Activated CD8-positive, alpha-beta memory T cell treated with anti-CD3 and anti-CD28 coated beads for 48 hours (primary cell): ENCODE results near the gene USP22.
"Not testable (repeated sequence)": the region's sequence is repeated elsewhere in the genome, so short reads cannot be mapped to it uniquely, and the experiment has no call there.

Experiments used
- DNase-seq, 3 experiments: peaks; one replicate each; pipeline ENCODE4 v3.0.0-alpha.2; 2020; ENCODE audit warnings: low read depth in 2 of 3, low spot score in 2 of 3

Gene USP22

GRCh38 chr17:20989991-20990855 is 52.6 kb downstream of the USP22 start:
- DNase-seq, result no peak

GRCh38 chr17:20989481-20989880 is 53.3 kb downstream of the USP22 start:
- DNase-seq, result no peak

GRCh38 chr17:20988896-20989295 is 53.9 kb downstream of the USP22 start:
- DNase-seq, result no peak

- no peak for DNase-seq
These were observed 54.7 kb downstream of the USP22 start for GRCh38 chr17:20988001-20988636.

GRCh38 chr17:20987511-20987910 is 55.3 kb downstream of the USP22 start:
- no peak for DNase-seq

- DNase-seq, result no peak
These were observed 55.9 kb downstream of the USP22 start for GRCh38 chr17:20986767-20987510.

GRCh38 chr17:20983359-20983637 is 59.5 kb downstream of the USP22 start:
- DNase-seq, result no peak

- DNase-seq, result no peak
These were observed 60.0 kb downstream of the USP22 start for GRCh38 chr17:20982589-20983358.

- DNase-seq, result no peak
These were observed 61.5 kb downstream of the USP22 start for GRCh38 chr17:20981046-20981920.

- no peak for DNase-seq
These were observed 63.1 kb downstream of the USP22 start for GRCh38 chr17:20979792-20980083.

- not testable (repeated sequence) for DNase-seq
These were observed 63.6 kb downstream of the USP22 start for GRCh38 chr17:20979007-20979791.

- not testable (repeated sequence) for DNase-seq
These were observed 65.1 kb downstream of the USP22 start for GRCh38 chr17:20977609-20978253.

- no peak for DNase-seq
These were observed 67.2 kb downstream of the USP22 start for GRCh38 chr17:20975566-20975965.

GRCh38 chr17:20970329-20970728 is 72.5 kb downstream of the USP22 start:
- DNase-seq, result no peak

- DNase-seq, result no peak
These were observed 73.7 kb downstream of the USP22 start for GRCh38 chr17:20968913-20969616.

GRCh38 chr17:20967776-20968175 is 75.0 kb downstream of the USP22 start:
- no peak for DNase-seq

GRCh38 chr17:20966870-20967269 is 75.9 kb downstream of the USP22 start:
- no peak for DNase-seq

GRCh38 chr17:20965492-20965891 is 77.3 kb downstream of the USP22 start:
- no peak for DNase-seq

GRCh38 chr17:20961586-20961985 is 81.2 kb downstream of the USP22 start:
- no peak for DNase-seq
